ENCODE results near the gene RNF144A. TPM values are rescaled to one million over a fixed set of nuclear protein-coding genes. Genes with fewer than 3 reads are reported as not detected.

The RNF144A gene
- total and polyA plus RNA-seq, 2 of the 13 experiments (the other 11 are each of a cell fraction or from before 2014, with no cell fraction given), result 13.9 to 16.5 TPM

- TF ChIP-seq ZNF687 (CRISPR knock-in tag; IDR thresholded peaks at IDR 0.05), result peak; percentile 28
- TF ChIP-seq ETV5 (CRISPR knock-in tag; IDR thresholded peaks at IDR 0.05; ENCODE audit: borderline replicate concordance), result no peak
- TF ChIP-seq NFKB2 (CRISPR knock-in tag; IDR thresholded peaks at IDR 0.05; ENCODE audit: borderline replicate concordance), result peak; percentile 33; the same call in 1 of the 2 replicates
- TF ChIP-seq SMC3 (IDR thresholded peaks at IDR 0.05; ENCODE audit: low read length), result no peak
- no peak for TF ChIP-seq NBN (conservative IDR thresholded peaks at IDR 0.05)
- TF ChIP-seq ARID5B (CRISPR knock-in tag; IDR thresholded peaks at IDR 0.05), result no peak
- TF ChIP-seq ZNF230 (CRISPR knock-in tag; IDR thresholded peaks at IDR 0.05), result 0 out of 2 replicates have a peak, but pooled peaks have one; percentile 28
- no peak for TF ChIP-seq ARNTL (CRISPR knock-in tag; IDR thresholded peaks at IDR 0.05)
- TF ChIP-seq NFYC (CRISPR knock-in tag; IDR thresholded peaks at IDR 0.05), result no peak
- no peak for TF ChIP-seq FOXA1 (IDR thresholded peaks at IDR 0.05)
- TF ChIP-seq FOXA1 (CRISPR knock-in tag; IDR thresholded peaks at IDR 0.05), result no peak
- no peak for TF ChIP-seq FOXC1 (CRISPR knock-in tag; IDR thresholded peaks at IDR 0.05; ENCODE audit: borderline replicate concordance)
These were observed 10.0 kb downstream of the RNF144A start (continued) for GRCh38 chr2:6927186-6927585.

Measured in HepG2 (cell line).